NCI-H2171 treated with DMSO at 0.1 percent for 48 hours (cell line): ENCODE data around the gene RBM10.

Experiments used
- DNase-seq: peaks from one replicate; lab custom pipeline; 2025; lab: John Stamatoyannopoulos, UW

RBM10 gene

GRCh38 chrX:47218280-47218919, 73.4 kb downstream of the RBM10 start, which contains the start of gene CDK16:
Gene CDK16, plus strand, starts transcription at chrX:47218681. Its CDS starts 4,877 bp downstream, at chrX:47223558.
- peak; percentile 83 for DNase-seq

GRCh38 chrX:47218920-47219815, 74.1 kb downstream of the RBM10 start:
- DNase-seq, result no peak

DNA sequence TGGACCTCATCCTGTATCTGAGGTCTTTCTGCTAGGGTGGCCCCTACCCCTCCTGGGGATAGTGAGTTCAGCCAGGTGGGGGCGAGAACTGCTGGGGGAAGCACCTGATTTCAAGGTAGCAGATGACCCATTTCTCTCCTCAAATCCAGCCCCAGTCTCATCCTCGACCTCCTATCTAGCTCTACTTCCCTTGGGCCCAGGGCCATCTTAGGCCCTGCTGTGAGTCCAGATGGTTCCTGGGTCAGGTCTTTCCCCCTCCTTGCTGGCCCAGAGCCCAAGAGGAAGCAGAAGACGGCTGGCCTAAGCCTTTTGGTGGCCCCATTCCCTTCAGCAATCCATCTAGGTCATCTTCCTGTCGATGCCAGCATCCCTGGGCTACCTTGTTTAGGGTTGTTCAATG, 76.7 kb downstream of the RBM10 start:
- no peak for DNase-seq

GRCh38 chrX:47222751-47223350, 77.8 kb downstream of the RBM10 start:
- no peak for DNase-seq

DNA sequence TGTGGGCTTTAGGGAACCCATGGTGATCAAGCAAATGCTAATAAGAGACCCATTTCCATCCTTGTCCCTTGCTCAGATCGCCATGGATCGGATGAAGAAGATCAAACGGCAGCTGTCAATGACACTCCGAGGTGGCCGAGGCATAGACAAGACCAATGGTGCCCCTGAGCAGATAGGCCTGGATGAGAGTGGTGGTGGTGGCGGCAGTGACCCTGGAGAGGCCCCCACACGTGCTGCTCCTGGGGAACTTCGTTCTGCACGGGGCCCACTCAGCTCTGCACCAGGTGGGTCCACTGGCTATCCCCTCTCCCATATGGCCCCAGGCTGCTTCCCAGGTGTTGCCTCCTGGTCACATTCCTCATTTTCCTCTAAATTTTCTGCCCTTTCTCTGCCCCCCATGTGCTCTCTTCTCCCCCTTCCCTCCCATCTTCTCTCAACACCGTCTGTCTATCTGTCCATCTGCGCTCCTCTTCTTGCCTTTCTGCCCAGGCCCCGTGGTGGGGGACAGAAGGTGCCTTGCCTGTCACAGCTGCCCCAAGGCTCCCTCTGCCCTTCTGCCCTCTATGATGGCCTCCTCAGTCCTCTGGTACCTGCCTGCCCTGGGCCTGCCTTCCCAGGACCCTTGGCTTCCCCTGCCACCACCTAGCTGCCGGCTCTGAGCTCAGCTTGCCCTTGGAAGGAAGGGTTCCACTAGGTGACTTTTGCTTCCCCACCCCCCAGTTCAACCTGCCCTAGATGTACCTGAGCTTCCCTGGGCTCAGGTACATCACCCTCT, 78.6 kb downstream of the RBM10 start:
- no peak for DNase-seq

- DNase-seq, result no peak
Observed at GRCh38 chrX:47224266-47224895, 79.4 kb downstream of the RBM10 start.

DNA sequence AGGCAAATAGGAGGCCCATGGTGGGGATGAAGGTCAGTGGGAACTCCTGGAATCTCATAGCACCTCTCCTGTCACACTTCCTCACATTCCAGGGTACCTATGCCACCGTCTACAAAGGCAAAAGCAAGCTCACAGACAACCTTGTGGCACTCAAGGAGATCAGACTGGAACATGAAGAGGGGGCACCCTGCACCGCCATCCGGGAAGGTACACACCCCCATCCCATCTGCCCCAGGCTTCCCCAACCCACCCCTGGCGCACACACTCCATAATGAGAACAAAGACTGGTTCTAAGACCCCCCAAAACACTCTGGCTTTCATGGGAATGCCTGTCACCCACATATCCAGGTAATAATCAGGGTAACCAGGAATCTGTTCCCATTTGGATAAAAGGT, 79.9 kb downstream of the RBM10 start:
- no peak for DNase-seq

GRCh38 chrX:47226071-47226470, 81.0 kb downstream of the RBM10 start:
- no peak for DNase-seq

DNA sequence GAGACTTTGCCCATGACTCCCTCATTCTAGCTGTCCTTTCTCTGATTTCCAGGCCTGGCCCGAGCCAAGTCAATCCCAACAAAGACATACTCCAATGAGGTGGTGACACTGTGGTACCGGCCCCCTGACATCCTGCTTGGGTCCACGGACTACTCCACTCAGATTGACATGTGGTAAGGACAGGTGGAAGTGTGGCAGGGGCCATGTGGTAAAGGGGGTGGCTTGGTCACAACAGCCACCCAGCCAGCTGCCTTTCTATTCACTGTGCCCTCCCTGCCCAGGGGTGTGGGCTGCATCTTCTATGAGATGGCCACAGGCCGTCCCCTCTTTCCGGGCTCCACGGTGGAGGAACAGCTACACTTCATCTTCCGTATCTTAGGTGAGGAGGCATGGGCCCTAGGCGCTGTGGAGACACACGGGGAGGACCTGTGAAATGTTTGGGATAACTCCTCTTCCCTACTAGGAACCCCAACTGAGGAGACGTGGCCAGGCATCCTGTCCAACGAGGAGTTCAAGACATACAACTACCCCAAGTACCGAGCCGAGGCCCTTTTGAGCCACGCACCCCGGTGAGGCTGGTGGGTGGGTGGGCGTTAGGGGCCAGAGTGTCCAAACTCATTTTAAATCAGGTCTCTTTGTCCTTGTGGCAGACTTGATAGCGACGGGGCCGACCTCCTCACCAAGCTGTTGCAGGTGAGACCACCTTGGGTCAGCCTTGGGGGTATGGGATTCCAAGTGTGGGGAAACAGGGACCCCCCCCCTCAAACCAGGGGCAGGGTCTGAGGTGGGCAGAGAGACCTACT, 81.7 kb downstream of the RBM10 start:
- no peak for DNase-seq

GRCh38 chrX:47227334-47227583, 82.2 kb downstream of the RBM10 start:
- DNase-seq, result no peak

GRCh38 chrX:47228550-47229270, 83.7 kb downstream of the RBM10 start:
- DNase-seq, result no peak

DNA sequence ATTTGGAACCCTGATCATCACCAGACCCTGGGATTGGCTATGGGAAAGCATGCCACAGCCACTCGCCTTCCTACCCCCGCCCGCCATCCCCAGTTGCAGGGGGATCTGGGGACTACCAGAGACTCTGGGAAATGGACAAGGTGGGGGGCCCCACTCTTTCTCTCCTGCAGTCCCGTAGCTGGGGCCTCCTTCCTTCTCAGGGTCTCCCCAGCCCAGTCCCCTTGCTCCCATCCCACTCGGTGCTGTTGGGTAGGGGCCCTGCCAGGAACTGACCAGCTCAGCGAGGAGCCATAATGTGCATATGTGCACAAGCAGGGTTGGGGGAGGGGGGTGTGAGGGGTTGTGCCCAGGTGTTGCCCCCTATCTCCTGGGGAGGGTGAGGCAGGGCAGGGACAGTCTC, 84.4 kb downstream of the RBM10 start:
- DNase-seq, result no peak

GRCh38 chrX:47230136-47230868, 85.3 kb downstream of the RBM10 start:
- no peak for DNase-seq

DNA sequence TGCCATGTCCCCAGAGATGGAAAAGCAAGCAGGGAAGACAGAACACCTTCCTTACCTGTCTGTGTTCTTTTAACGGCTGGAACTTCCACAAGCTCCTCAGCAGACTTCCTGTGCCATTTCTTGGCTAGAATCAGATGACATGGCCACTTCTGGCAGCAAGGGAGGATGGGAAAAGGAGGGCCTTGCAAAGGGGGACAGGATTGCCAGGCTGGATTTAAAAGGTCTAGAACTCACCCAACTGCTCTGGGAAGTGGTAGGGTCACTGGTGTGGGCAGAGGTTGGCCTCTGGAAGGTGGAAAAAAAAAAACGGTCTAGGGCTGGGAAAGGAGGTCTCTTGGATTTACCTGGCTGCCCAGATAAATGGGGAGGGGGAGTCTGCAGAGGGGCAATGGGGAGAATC, 86.1 kb downstream of the RBM10 start:
- DNase-seq, result no peak

DNA sequence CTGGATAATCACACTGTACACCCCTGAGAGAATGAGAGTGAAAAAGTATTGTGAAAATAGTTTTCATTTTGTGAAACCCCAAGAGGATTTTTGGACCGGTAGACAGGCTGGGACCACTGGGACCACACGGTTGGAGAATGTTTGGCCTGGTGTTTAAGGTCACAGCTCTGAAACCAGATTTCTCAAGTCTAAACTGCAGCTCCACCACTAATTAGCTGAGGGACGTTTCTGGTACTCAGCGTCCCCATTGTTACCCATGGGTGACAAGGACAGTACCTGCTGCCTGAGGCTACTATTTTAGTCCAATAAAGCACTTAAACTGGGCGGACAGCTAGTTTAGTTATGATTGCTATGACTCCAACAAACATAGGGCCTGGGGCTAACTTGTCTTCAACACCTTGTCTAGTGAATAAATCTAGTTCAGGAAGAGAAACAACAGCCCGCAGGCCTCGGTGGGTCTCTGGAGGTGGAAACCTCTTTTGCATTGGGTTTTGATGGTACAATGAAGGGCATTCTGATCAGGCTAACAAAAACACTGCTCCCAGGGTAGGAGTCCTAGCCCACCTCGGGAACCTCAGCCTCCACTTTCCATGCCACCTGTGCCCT, 87.3 kb downstream of the RBM10 start:
- no peak for DNase-seq

DNA sequence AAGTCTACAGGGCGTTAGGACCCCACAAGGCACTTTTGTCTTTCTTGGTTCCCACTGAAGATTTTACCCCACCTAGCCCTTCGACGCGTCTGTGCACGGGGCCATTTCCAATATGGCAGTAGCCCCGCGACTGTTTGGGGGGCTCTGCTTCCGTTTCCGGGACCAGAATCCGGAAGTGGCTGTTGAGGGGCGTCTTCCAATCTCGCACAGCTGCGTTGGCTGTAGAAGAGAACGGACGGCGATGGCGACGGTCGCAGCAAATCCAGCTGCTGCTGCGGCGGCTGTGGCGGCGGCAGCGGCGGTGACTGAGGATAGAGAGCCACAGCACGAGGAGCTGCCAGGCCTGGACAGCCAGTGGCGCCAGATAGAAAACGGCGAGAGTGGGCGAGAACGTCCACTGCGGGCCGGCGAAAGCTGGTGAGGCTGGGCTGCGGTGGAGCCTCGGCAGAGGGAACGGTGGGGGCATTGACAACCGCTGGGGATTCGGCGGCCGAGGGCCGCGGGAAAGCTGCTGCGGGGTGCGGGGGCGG, 87.8 kb downstream of the RBM10 start, which contains the start of gene USP11:
Gene USP11 (plus strand): TSS at position 207 of the 530 bp plus-strand sequence. CDS start 35 bp downstream, at position 242.
- DNase-seq, result peak; percentile 74

DNA sequence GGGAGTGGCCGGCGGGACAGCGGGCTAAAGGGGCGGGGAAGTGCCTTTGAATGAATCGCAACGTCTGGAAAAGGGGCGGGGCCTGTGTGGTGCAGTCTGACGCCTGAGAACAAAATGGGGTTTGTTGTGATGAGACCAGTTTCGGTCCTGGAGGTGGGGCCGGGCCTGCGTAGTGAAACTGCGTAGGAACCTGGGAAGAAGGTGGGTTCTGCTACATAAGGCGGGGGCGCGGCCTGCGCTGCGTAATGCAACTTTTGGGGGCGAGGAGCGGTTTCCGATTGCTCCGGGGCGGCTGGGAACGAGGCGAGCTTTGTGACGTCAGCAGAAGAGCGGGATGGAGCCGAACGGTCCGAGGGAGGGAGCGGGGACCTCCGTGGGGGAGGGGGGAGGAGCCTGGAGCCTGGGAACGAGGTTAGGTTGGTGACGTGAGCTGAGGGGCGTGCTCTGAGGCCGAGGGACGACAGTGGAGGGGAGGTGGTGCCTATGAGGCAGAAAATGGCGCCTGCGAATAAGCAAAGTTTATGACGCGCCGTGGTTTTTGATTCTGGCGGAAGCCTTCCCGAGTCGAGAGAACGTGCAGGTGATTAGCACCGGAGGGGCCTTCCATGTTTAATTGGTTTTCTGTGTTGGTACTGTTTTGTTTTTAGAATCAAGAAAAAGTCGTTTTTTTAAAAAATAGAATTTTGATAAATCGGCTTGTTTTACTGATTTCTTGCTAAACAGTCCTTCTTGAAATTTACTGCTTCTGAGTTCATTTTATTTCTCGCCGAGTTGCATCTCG, 88.5 kb downstream of the RBM10 start:
- peak; percentile 97 for DNase-seq

GRCh38 chrX:47234583-47234982, 89.6 kb downstream of the RBM10 start:
- no peak for DNase-seq
